Astrocyte of the cerebellum (primary cell): Measurements from ENCODE around the gene EXOC1L.

Experiments used
- DNase-seq: peaks from one replicate; pipeline ENCODE4 v3.0.0-alpha.2; 2011; ENCODE audit warnings: low read depth
- H3K4me3 ChIP-seq: 2 replicates; pipeline ENCODE4 v1.5.1; 2011; ENCODE audit warnings: mild to moderate bottlenecking, low read depth, low read length, moderate library complexity
- in situ Hi-C: cut with HindIII; loops from 2 replicates; pipeline ENCODE4 v1.10.0; 2017; ENCODE audit warnings: low sequenced_read_pairs
- TF ChIP-seq, protein P1 (sequence below): IDR thresholded peaks from 2 replicates; pipeline ENCODE4 v1.5.1; 2012; ENCODE audit warnings: low read length, low read depth, moderate library complexity, mild to moderate bottlenecking; ENCODE audit errors: missing control alignments

EXOC1L gene

DNA sequence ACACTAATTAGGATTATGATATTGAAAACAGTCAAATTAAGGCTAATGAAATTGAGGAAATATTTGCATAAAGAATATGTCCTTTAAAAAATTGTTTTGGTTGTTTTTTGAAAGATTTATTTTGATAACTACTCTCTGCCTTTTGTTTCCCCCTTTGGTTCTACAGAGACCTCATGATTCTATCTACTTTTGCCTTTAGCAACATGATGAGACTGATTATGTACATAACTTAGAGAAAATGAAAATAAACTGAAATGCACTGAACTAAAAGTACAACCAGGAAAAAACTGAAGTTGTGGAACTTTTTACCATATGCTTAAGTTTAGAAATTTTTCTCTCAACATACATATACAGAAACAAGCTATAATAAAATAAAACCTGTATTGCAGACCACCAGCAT is 55.2 kb downstream of the EXOC1L start:
- TF ChIP-seq, protein P1, sequence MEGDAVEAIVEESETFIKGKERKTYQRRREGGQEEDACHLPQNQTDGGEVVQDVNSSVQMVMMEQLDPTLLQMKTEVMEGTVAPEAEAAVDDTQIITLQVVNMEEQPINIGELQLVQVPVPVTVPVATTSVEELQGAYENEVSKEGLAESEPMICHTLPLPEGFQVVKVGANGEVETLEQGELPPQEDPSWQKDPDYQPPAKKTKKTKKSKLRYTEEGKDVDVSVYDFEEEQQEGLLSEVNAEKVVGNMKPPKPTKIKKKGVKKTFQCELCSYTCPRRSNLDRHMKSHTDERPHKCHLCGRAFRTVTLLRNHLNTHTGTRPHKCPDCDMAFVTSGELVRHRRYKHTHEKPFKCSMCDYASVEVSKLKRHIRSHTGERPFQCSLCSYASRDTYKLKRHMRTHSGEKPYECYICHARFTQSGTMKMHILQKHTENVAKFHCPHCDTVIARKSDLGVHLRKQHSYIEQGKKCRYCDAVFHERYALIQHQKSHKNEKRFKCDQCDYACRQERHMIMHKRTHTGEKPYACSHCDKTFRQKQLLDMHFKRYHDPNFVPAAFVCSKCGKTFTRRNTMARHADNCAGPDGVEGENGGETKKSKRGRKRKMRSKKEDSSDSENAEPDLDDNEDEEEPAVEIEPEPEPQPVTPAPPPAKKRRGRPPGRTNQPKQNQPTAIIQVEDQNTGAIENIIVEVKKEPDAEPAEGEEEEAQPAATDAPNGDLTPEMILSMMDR = no peak
- H3K4me3 ChIP-seq = no peak overlapping the region
- DNase-seq = no peak
- in situ Hi-C loops = no loop called here

DNA sequence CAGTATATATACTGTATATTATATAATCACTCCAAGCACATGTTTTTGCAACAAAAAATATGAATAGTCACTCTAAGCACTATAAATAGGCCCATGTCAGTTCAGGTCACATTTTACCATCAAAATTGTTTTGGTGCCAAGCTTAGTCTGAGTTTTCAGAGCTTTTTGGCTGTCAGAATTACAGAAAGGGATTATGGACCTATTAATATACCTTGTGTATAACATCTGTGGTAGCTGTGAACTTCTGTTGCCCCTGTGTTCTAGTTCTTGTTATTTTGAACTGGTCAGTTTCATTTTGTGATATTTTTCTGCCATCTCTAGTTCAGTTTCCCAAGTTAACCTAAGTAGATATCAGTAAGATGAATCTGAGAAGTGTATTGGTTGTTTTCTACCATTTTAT is 56.8 kb downstream of the EXOC1L start:
- in situ Hi-C loops = no loop called here
- TF ChIP-seq, protein P1 = no peak
- H3K4me3 ChIP-seq = no peak overlapping the region
- no peak for DNase-seq

DNA sequence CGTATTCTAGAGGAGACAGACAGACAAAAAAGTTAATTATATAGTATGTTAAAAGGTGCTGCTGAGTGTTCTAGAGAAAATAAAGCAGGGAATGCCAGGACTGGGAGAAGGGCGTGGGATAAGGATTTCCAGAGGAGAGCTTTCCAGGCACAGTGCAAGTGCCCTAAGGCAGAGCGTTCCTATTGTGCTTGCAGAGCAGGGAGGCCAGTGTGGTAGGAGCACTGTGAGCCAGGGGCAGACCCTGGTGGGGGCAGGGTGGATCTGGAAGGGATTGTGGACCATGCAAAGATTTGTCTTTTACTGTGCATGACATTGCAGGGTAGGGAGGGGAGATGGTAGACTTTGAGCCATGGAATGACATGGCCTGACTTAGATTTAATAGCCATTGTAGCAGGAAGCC is 59.6 kb downstream of the EXOC1L start:
- in situ Hi-C loops = no loop called here
- no peak for DNase-seq
- TF ChIP-seq, protein P1 = no peak

DNA sequence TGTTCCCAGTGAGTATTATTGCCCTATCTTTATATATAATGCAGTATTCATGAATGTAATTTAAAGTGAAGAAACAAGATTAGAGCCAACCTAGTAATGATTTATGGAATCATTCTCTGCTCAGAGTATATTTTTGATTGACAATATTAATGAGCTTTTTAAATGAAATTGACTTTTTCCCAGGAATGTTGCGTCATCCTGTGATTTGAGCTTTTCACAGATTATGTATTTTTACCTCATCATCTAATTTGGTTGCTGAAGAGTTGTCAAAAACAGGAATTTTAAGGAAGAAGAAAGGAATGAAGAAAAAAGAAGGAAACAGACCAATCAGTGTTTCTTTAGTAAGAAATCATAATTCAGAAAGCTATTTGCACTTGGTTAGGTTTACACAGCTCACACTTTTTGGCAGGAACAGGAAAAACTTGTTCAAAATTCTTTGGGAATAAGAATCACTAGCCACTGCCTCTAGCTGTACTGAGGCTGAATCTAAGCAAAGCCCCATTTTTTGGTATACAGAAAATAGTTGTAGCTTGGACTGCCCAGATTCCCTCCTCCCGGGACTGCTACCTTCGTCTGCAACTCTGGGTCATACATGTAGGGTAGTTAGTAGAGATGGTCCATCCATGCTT is 61.2 kb downstream of the EXOC1L start:
- DNase-seq = no peak
- H3K4me3 ChIP-seq = no peak overlapping the region
- in situ Hi-C loops = no loop called here
- TF ChIP-seq, protein P1 = no peak

More for the DNA sequence above, 59.6 kb downstream of the EXOC1L start:
- no peak overlapping the region for H3K4me3 ChIP-seq

DNA sequence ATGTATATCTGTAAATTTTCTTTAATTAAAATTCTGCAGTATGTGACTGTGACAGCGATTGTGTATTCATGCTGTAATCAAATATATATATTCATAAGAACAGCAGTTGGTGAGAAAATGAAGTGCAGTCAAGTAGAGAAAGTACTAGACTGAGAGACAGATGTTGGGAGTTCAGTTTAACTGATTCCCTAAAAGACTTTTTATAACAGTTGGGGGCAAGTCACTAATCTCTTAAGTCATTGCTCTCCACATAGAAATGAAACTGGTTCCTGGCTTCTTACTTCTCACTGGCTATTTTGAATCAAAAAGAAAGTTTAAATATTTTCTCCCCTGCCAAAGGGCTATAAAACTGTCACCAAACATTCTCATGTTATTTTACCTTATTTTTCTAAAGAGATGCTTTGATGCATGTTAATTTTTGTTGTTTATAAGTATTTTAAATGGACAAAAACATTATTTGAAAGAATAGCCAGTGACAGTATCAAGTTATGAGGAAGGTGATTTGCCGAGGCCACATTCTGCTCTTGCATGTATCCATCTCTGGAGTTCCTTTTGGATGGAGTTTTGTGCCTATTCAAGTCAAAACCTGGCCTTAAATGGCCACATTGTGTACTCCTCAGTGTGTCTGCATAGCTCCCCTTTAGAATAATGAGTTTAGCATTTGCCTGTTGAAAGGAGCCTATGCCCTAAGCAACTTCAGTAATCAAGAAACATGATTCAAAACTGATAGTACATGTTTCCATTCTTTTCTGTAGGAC is 64.7 kb downstream of the EXOC1L start:
- H3K4me3 ChIP-seq = no peak overlapping the region
- no peak for DNase-seq
- in situ Hi-C loops = no loop called here
- TF ChIP-seq, protein P1 = no peak

DNA sequence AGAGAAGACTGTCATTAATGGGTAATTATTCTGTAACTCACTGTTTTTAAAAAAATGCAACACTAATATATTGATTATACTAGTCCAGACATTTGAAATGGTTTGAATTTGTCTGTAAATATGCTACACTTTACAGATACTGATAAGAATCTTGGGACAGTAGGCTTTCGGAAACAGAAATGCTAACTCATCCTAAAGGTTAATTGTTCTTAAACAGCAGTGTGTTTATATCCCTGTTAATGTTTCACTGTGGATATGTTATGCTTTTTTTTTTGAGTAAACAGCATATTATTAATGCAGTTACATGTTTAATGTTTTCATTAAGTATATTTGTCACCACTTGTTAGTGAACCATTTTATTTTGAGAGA is 65.2 kb downstream of the EXOC1L start:
- TF ChIP-seq, protein P1 = no peak
- DNase-seq = no peak
- no peak overlapping the region for H3K4me3 ChIP-seq
- in situ Hi-C loops = no loop called here
